Mucosa of descending colon (tissue), 3 donors: Measurements from ENCODE around the gene TMEM178B. TPM values are rescaled to one million over a fixed set of nuclear protein-coding genes. Genes with fewer than 3 reads are reported as not detected.
"Not testable (repeated sequence)": the region's sequence is repeated elsewhere in the genome, so short reads cannot be mapped to it uniquely, and the experiment has no call there.

Experiments
- ATAC-seq: fragments of 200-7000 bp; cut with Tn5 transposase; one replicate; pipeline ENCODE4 v1.9.1; 2020; ENCODE audit warnings: mild to moderate bottlenecking, moderate library complexity
- DNase-seq, 3 donors: peaks; one replicate each; pipeline ENCODE4 v3.0.0-alpha.2; 2020
- H3K36me3 ChIP-seq: fragments of 200-600 bp; one replicate; pipeline ENCODE4 v1.8.0; 2021; ENCODE audit warnings: low read depth, mild to moderate bottlenecking
- H3K4me1 ChIP-seq: fragments of 200-600 bp; one replicate; pipeline ENCODE4 v1.8.0; 2021; ENCODE audit warnings: low read depth, mild to moderate bottlenecking
- H3K4me3 ChIP-seq: fragments of 200-600 bp; one replicate; pipeline ENCODE4 v1.8.0; 2021; ENCODE audit warnings: mild to moderate bottlenecking
- H3K9me3 ChIP-seq: fragments of 200-600 bp; one replicate; pipeline ENCODE4 v1.8.0; 2021; ENCODE audit warnings: mild to moderate bottlenecking
- intact Hi-C, 2 donors: fragments of 100-400 bp; cut with DNase I in 1 of 2; cut with micrococcal nuclease in 1 of 2; formaldehyde crosslinking; loops; one replicate each; pipeline versions ENCODE4 v1.11.0 to v1.11.1; 2022; cut with DNase I, micrococcal nuclease
- total RNA-seq, 3 donors: library from RNA; stranded (reverse); fragmentation: NEBNext Ultra II Directional in 2 of 3; extraction: Animal tissue kit (Norgen Biotek cat#: 25700) in 2 of 3; gene quantifications; one replicate each; pipeline versions ENCODE4 v1.2.1 to v1.2.4, GENCODE V29; 2021 to 2023
- TF ChIP-seq, protein P1 (sequence below): fragments of 200-600 bp; IDR thresholded peaks from one replicate; pipeline ENCODE4 v1.8.0; 2022; ENCODE audit warnings: antibody characterized with exemption, mild to moderate bottlenecking
- donor health status: DM: no; HTN: no; CAD: no; lungs with moderate emphysema.
- donor health status: DM: no; HTN: no; CAD: no.
- donor health status: DM: no; HTN: yes; CAD: no.

TMEM178B gene
- total RNA-seq, 3 donors from 2014 or later: 0.22 to 2.0 (median 0.32) TPM

DNA sequence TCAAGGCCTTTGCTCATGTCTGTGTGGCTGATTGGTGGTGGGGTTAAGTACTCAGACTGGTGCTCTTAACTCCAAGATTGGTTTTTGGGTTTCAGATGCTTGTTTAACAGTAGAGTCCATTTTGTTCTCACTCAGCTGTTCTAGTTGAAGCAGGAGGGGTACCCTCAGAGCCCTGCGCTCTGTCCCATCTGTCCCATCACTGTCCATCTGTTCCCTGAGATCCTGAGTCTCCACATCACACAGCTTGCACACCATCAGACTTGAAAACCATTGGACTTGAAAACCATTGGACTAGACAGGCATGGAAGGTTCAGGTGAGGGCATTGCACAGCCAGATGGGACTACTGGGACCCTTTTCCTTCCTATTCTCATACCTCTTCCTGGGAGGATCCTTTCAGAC lies 39.3 kb downstream of the TMEM178B start:
- ATAC-seq: no peak
- intact Hi-C loops: no loop called here
- TF ChIP-seq, protein P1, sequence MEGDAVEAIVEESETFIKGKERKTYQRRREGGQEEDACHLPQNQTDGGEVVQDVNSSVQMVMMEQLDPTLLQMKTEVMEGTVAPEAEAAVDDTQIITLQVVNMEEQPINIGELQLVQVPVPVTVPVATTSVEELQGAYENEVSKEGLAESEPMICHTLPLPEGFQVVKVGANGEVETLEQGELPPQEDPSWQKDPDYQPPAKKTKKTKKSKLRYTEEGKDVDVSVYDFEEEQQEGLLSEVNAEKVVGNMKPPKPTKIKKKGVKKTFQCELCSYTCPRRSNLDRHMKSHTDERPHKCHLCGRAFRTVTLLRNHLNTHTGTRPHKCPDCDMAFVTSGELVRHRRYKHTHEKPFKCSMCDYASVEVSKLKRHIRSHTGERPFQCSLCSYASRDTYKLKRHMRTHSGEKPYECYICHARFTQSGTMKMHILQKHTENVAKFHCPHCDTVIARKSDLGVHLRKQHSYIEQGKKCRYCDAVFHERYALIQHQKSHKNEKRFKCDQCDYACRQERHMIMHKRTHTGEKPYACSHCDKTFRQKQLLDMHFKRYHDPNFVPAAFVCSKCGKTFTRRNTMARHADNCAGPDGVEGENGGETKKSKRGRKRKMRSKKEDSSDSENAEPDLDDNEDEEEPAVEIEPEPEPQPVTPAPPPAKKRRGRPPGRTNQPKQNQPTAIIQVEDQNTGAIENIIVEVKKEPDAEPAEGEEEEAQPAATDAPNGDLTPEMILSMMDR: no peak
- Histone ChIP-seq H3K36me3 (no peaks in the 10 kb centered on the region), H3K9me3 (no peaks in the 10 kb centered on the region), H3K4me1 (no peaks in the 10 kb centered on the region), H3K4me3 (no peak overlapping the region)
- no peak for DNase-seq

DNA sequence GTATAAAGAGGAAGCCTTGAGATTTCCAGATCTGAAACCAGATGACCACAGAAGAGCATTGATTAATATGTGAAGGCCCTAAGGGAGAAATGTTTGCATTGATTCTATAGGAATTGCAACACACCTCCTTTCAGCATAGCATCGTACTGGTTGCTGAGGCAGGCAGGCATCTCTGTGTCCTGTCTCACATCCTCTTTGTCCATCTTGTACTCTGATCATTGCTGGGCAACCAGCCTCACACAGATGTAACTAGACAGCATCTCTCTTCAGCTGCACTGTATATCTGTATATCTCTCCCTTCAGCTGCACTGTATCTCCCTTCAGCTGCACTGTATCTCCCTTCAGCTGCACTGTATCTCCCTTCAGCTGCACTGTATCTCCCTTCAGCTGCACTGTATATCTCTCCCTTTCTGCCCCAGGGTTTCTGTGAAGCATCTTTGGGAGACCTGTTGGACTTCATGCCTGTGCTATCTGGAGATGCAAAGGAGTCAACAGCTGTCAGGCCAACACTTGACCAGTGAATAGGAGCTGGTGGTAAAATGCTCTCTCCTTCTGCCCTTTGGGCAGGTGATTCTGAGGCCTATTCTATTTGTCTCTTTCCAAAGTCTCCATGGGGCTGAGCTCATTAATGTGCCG lies 40.3 kb downstream of the TMEM178B start:
- TF ChIP-seq, protein P1: no peak
- DNase-seq: no peak

GRCh38 chr7:141115965-141116364 lies 42.1 kb downstream of the TMEM178B start:
- H3K36me3 ChIP-seq: no peaks in the 10 kb centered on the region
- TF ChIP-seq, protein P1: no peak
- H3K9me3 ChIP-seq: no peaks in the 10 kb centered on the region
- DNase-seq (no peak), ATAC-seq (no peak)
- H3K4me1 ChIP-seq: no peaks in the 10 kb centered on the region
- intact Hi-C loops: no loop called here
- H3K4me3 ChIP-seq: no peak overlapping the region

More for the DNA sequence above, 40.3 kb downstream of the TMEM178B start:
- no peak for ATAC-seq
- no peaks in the 10 kb centered on the region for H3K36me3 ChIP-seq
- no peaks in the 10 kb centered on the region for H3K9me3 ChIP-seq
- intact Hi-C loops: no loop called here
- no peak overlapping the region for H3K4me3 ChIP-seq
- H3K4me1 ChIP-seq: no peaks in the 10 kb centered on the region

DNA sequence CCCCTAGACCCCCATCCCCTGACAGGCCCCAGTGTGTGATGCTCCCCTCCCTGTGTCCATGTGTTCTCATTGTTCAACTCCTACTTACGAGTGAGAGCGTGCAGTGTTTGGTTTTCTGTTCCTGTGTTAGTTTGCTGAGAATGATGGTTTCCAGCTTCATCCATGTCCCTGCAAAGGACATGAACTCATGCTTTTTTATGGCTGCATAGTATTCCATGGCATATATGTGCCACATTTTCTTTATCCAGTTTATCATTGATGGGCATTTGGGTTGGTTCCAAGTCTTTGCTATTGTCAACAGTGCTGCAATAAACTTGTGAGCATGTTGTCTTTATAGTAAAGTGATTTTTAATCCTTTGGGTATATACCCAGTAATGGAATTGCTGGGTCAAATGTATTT lies 42.8 kb downstream of the TMEM178B start:
- H3K4me3 ChIP-seq, H3K9me3 ChIP-seq, intact Hi-C loops, H3K4me1 ChIP-seq, ATAC-seq, DNase-seq, H3K36me3 ChIP-seq: not testable (repeated sequence)

DNA sequence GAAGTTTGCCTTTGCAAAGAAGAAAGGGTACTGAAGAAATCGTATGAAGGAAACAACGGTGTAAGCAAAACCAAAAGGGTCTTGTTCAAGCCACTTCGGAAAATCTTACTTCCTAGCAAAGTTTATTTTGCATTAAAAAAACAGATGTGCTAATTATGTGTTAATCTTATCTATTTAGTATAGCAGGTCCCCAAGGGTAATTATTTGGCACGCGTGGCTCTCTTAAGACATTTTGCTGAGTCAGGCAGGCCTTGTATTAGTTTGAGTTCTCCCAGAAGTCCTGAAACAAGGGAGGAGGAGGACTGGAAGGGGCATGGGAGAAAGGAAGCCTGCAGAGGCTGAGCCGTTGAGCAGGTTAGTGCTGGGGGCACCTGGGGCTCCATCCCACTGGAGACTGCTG lies 44.9 kb downstream of the TMEM178B start:
- H3K4me3 ChIP-seq: no peak overlapping the region
- intact Hi-C loops: no loop called here
- no peaks in the 10 kb centered on the region for H3K4me1 ChIP-seq
- no peak for ATAC-seq
- DNase-seq: no peak
- TF ChIP-seq, protein P1: no peak
- no peaks in the 10 kb centered on the region for H3K9me3 ChIP-seq
- no peaks in the 10 kb centered on the region for H3K36me3 ChIP-seq

DNA sequence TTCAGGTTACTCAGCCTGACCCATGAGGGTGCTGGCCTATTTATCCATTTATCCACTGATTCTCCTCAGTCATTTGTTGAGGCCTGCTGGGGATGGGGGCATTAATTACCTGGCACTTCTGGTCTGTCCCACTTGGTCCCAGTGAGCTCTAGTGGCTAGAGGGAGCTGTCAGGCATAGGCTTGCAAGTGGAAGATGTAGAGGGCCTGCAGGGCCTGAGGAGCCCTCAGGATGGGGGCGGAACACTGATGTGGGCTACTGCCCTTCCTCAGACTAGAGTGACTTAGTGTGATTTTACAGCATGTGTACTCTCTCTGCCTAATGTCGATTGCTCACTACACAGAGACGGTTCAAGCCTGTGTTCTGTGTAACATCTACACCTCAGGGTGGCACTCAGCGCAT lies 45.3 kb downstream of the TMEM178B start:
- H3K9me3 ChIP-seq: no peaks in the 10 kb centered on the region
- DNase-seq: no peak
- no peak for ATAC-seq
- H3K36me3 ChIP-seq: no peaks in the 10 kb centered on the region
- TF ChIP-seq, protein P1: no peak
- no peak overlapping the region for H3K4me3 ChIP-seq
- H3K4me1 ChIP-seq: no peaks in the 10 kb centered on the region
- intact Hi-C loops: no loop called here
